Parathyroid adenoma (tissue), 2 donors: ENCODE data around the gene CEP152.

Source experiments
- H2AFZ ChIP-seq: fragments of 300-600 bp; sonication (generic); one replicate; pipeline ENCODE4 v1.7.0; 2017; ENCODE audit warnings: antibody characterized with exemption, mild to moderate bottlenecking
- H3K27ac ChIP-seq: fragments of 300-600 bp; sonication (generic); one replicate; pipeline ENCODE4 v1.7.0; 2017
- H3K27me3 ChIP-seq: fragments of 300-600 bp; sonication (generic); one replicate; pipeline ENCODE4 v1.7.0; 2017; ENCODE audit warnings: low read length; ENCODE audit not compliant: control insufficient read depth, insufficient read depth
- H3K36me3 ChIP-seq: fragments of 300-600 bp; sonication (generic); one replicate; pipeline ENCODE4 v1.7.0; 2017; ENCODE audit warnings: low read length; ENCODE audit not compliant: control insufficient read depth, insufficient read depth
- H3K4me1 ChIP-seq: fragments of 300-600 bp; sonication (generic); one replicate; pipeline ENCODE4 v1.7.0; 2017; ENCODE audit warnings: control low read depth
- H3K4me2 ChIP-seq: fragments of 300-600 bp; sonication (generic); one replicate; pipeline ENCODE4 v1.7.0; 2017; ENCODE audit warnings: low read length
- H3K4me3 ChIP-seq: fragments of 300-600 bp; sonication (generic); one replicate; pipeline ENCODE4 v1.7.0; 2017; ENCODE audit warnings: low read depth, low read length
- H3K79me2 ChIP-seq: fragments of 300-600 bp; sonication (generic); one replicate; pipeline ENCODE4 v1.7.0; 2017; ENCODE audit warnings: control low read depth
- H3K9ac ChIP-seq: fragments of 300-600 bp; sonication (generic); one replicate; pipeline ENCODE4 v1.7.0; 2017; ENCODE audit warnings: mild to moderate bottlenecking
- H3K9me3 ChIP-seq: fragments of 300-600 bp; sonication (generic); one replicate; pipeline ENCODE4 v1.7.0; 2017; ENCODE audit warnings: low read length; ENCODE audit not compliant: control insufficient read depth
- TF ChIP-seq, protein P1 (sequence below): fragments of 300-600 bp; sonication (generic); IDR thresholded peaks from one replicate; pipeline ENCODE4 v1.7.0; 2017; ENCODE audit warnings: antibody characterized with exemption, mild to moderate bottlenecking
- donor health status: primary hyperparathyroidism.

The CEP152 gene

GRCh38 chr15:48828471-48828870 lies 17.6 kb upstream of the CEP152 start:
- Histone ChIP-seq H3K4me1 (no peaks in the 10 kb centered on the region), H3K27ac (no peak overlapping the region), H3K4me3 (no peak overlapping the region), H3K9ac (no peak overlapping the region), H3K27me3 (no peaks in the 10 kb centered on the region), H3K4me2 (no peak overlapping the region), H2AFZ (no peak overlapping the region), H3K79me2 (no peaks in the 10 kb centered on the region), H3K36me3 (no peaks in the 10 kb centered on the region), H3K9me3 (no peaks in the 10 kb centered on the region)
- TF ChIP-seq, protein P1, sequence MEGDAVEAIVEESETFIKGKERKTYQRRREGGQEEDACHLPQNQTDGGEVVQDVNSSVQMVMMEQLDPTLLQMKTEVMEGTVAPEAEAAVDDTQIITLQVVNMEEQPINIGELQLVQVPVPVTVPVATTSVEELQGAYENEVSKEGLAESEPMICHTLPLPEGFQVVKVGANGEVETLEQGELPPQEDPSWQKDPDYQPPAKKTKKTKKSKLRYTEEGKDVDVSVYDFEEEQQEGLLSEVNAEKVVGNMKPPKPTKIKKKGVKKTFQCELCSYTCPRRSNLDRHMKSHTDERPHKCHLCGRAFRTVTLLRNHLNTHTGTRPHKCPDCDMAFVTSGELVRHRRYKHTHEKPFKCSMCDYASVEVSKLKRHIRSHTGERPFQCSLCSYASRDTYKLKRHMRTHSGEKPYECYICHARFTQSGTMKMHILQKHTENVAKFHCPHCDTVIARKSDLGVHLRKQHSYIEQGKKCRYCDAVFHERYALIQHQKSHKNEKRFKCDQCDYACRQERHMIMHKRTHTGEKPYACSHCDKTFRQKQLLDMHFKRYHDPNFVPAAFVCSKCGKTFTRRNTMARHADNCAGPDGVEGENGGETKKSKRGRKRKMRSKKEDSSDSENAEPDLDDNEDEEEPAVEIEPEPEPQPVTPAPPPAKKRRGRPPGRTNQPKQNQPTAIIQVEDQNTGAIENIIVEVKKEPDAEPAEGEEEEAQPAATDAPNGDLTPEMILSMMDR = no peak

- H3K27ac ChIP-seq = no peak overlapping the region
- no peak overlapping the region for H2AFZ ChIP-seq
- H3K4me3 ChIP-seq = no peak overlapping the region
- no peaks in the 10 kb centered on the region for H3K79me2 ChIP-seq
- H3K9ac ChIP-seq = no peak overlapping the region
- no peaks in the 10 kb centered on the region for H3K9me3 ChIP-seq
- no peak overlapping the region for H3K4me2 ChIP-seq
- H3K36me3 ChIP-seq = no peaks in the 10 kb centered on the region
- H3K27me3 ChIP-seq = no peaks in the 10 kb centered on the region
- no peaks in the 10 kb centered on the region for H3K4me1 ChIP-seq
- TF ChIP-seq, protein P1 = no peak
These were observed 14.2 kb upstream of the CEP152 start for GRCh38 chr15:48825075-48825474.

DNA sequence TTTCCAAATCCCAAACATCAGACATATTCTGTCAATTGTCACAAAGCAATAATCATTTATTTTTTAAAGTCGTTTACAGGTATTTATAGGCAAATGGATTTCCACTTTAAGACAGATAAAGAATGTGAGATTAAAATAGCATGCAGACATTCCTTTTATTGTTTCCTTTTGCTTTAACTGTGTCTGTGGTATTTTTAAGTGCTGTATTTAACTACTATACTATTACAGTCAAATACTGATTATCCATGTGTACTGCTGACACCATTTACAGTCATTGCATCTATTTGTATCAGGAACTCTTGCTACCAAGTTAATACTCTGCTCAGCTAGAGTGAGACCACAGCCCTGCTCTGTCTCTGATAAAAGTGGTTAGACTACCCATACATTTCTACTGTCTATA lies 12.8 kb upstream of the CEP152 start:
- Histone ChIP-seq H3K9ac (no peak overlapping the region), H3K27ac (no peak overlapping the region), H3K4me2 (no peak overlapping the region), H3K36me3 (no peaks in the 10 kb centered on the region), H3K9me3 (no peaks in the 10 kb centered on the region), H2AFZ (no peak overlapping the region), H3K4me3 (no peak overlapping the region), H3K79me2 (no peaks in the 10 kb centered on the region), H3K27me3 (no peaks in the 10 kb centered on the region), H3K4me1 (no peaks in the 10 kb centered on the region)
- TF ChIP-seq, protein P1 = no peak

- TF ChIP-seq, protein P1 = no peak
- Histone ChIP-seq H3K4me2 (no peak overlapping the region), H3K4me3 (no peak overlapping the region), H3K36me3 (no peaks in the 10 kb centered on the region), H3K9me3 (no peaks in the 10 kb centered on the region), H2AFZ (no peak overlapping the region), H3K27me3 (no peaks in the 10 kb centered on the region), H3K9ac (no peak overlapping the region), H3K27ac (no peak overlapping the region), H3K79me2 (no peaks in the 10 kb centered on the region), H3K4me1 (no peaks in the 10 kb centered on the region)
These were observed 12.4 kb upstream of the CEP152 start for GRCh38 chr15:48823237-48823636.

DNA sequence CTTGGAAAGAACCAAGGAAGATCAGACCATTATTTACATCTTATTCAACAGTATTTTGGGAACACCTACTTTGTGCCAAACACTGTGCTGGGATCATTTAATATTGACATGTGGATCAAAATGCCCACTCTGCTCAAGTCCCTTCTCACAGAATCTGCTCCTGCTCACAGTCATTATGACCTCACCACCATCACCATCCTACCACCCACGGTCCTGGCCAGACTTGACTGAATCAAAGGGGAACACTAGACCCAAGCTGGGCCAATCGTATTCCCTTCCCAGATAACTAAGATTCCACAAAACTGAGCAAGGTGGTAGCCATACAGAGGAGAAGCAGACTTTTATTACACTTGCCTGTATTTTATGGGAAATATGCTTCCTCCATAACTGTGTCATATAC lies 3.4 kb upstream of the CEP152 start:
- TF ChIP-seq, protein P1 = no peak
- no peak overlapping the region for H3K9ac ChIP-seq
- no peak overlapping the region for H3K4me3 ChIP-seq
- no peaks in the 10 kb centered on the region for H3K27me3 ChIP-seq
- H3K4me1 ChIP-seq = no peaks in the 10 kb centered on the region
- H3K27ac ChIP-seq = no peak overlapping the region
- H3K4me2 ChIP-seq = no peak overlapping the region
- H3K9me3 ChIP-seq = no peaks in the 10 kb centered on the region
- no peak overlapping the region for H2AFZ ChIP-seq
- no peaks in the 10 kb centered on the region for H3K36me3 ChIP-seq
- no peaks in the 10 kb centered on the region for H3K79me2 ChIP-seq
